Kidney (tissue), 14 donors: Measurements from ENCODE around the gene LDLRAD4. TPM values are rescaled to one million over a fixed set of nuclear protein-coding genes. Genes with fewer than 3 reads are reported as not detected.

Experiments used
- DNase-seq, 5 donors: peaks; one replicate each; pipeline ENCODE4 v3.0.0-alpha.2; 2013 to 2020
- FAIRE-seq: peaks from 2 replicates; lab custom pipeline; 2012; peaks lifted over from hg19 to GRCh38; lab: Jason Lieb, UNC
- H3K27ac ChIP-seq, 2 donors: one replicate each; pipeline ENCODE4 v1.7.0; 2013; ENCODE audit warnings: low read depth in 2 of 2, low read length in 2 of 2, inconsistent platforms in 1 of 2
- H3K27me3 ChIP-seq: one replicate; pipeline ENCODE4 v1.7.1; 2013; ENCODE audit warnings: low read length, inconsistent platforms; ENCODE audit not compliant: control insufficient read depth, insufficient read depth
- H3K36me3 ChIP-seq, 3 donors: one replicate each; pipeline versions ENCODE4 v1.7.0 to v1.7.1; 2013; ENCODE audit warnings: low read length in 3 of 3, control low read depth in 1 of 3, inconsistent platforms in 1 of 3; ENCODE audit not compliant: insufficient read depth in 3 of 3, control insufficient read depth in 2 of 3
- H3K4me1 ChIP-seq, 3 donors: one replicate each; pipeline versions ENCODE4 v1.7.0 to v1.7.1; 2013; ENCODE audit warnings: low read length in 3 of 3, inconsistent platforms in 1 of 3, low read depth in 1 of 3; ENCODE audit not compliant: control insufficient read depth in 2 of 3, insufficient read depth in 2 of 3
- H3K4me3 ChIP-seq, 3 donors: one replicate each; pipeline versions ENCODE4 v1.7.0 to v1.8.1; 2013; ENCODE audit warnings: low read length in 3 of 3, control low read depth in 1 of 3, inconsistent platforms in 1 of 3
- H3K9ac ChIP-seq, 3 donors: one replicate each; pipeline versions ENCODE4 v1.7.0 to v1.7.1; 2013; ENCODE audit warnings: low read length in 3 of 3, control low read depth in 1 of 3, inconsistent platforms in 1 of 3
- H3K9me3 ChIP-seq, 3 donors: one replicate each; pipeline versions ENCODE4 v1.7.0 to v1.7.1; 2013; ENCODE audit warnings: low read length in 3 of 3, control low read depth in 1 of 3, inconsistent platforms in 1 of 3; ENCODE audit not compliant: control insufficient read depth in 2 of 3, insufficient read depth in 1 of 3
- intact Hi-C: fragments of 100-400 bp; cut with DNase I; formaldehyde crosslinking; loops from one replicate; pipeline ENCODE4 v1.11.1; 2022
- polyA plus RNA-seq: library from polyadenylated mRNA; stranded (reverse); fragments of 350-450 nt; fragmentation: Illumina TruSeq; extraction: RNeasy Lipid Tissue Mini Kit (QIAGEN cat#74804); gene quantifications from one replicate; pipeline ENCODE4 v1.2.3, GENCODE V29; 2014; ENCODE audit warnings: low read depth, low replicate concordance; ENCODE audit not compliant: insufficient read depth
- total RNA-seq: library from RNA; stranded (reverse); fragmentation: NEBNext Ultra II Directional; extraction: Animal tissue kit (Norgen Biotek cat#: 25700); gene quantifications from one replicate; pipeline ENCODE4 v1.2.1, GENCODE V29; 2021
- TF ChIP-seq, protein P1 (sequence below): IDR thresholded peaks from 3 replicates; pipeline ENCODE4 v1.5.1; 2012; ENCODE audit warnings: mild to moderate bottlenecking, moderate library complexity, borderline replicate concordance; ENCODE audit not compliant: insufficient read depth; ENCODE audit errors: extremely low read depth
- donor health status: control.
- donor health status: control.
- donor health status: control.
- donor health status: control.
- donor health status: control.
- donor health status: DM: yes; HTN: yes; CAD: no.
- donor health status: Normal renal cell carcinoma (clear cell type).

Gene LDLRAD4
- total and polyA plus RNA-seq, 2 donors from 2014 or later, result 2.3 to 42.3 TPM

DNA sequence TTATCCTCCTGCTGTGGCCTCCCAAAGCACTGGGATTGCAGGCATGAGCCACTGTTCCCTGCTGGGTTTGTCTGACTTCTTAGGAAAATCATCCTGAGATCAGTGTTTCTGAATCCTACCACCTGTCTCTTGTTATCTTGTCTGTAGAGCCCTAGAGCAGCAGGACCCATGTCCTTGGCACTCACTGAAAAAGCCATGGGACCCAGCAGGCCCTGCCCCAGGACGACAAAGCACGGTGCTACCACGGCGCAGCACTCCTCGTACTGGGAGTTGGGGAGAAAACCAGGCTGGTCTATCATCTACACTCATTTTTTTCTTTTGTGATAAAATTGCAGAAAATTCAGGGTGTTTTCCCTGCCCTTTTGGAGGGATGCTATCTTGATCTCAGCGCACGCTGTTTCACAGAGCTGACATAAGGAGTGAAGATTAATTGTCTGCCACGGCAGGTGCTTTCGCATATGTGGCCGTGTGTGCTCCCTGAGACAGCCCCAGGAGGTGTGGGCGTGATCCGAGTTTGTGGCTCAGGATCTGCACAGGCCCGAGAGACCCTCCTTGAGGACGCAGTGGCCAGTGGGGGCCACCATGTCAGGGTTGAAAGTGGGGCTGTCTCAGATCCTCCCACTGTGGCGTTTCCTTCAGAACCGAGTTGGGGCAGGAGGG lies 179.1 kb downstream of the LDLRAD4 start:
- DNase-seq (peak in 1 of 5 donors; percentile 21), FAIRE-seq (no peak)
- no peaks in the 10 kb centered on the region for H3K27me3 ChIP-seq
- intact Hi-C loops, result no loop called here
- no peak overlapping the region for H3K27ac ChIP-seq
- H3K9me3 ChIP-seq, result no peaks in the 10 kb centered on the region
- no peaks in the 10 kb centered on the region for H3K4me1 ChIP-seq
- H3K9ac ChIP-seq, result no peak overlapping the region
- H3K4me3 ChIP-seq, result no peak overlapping the region
- H3K36me3 ChIP-seq, result no peaks in the 10 kb centered on the region
- TF ChIP-seq, protein P1, sequence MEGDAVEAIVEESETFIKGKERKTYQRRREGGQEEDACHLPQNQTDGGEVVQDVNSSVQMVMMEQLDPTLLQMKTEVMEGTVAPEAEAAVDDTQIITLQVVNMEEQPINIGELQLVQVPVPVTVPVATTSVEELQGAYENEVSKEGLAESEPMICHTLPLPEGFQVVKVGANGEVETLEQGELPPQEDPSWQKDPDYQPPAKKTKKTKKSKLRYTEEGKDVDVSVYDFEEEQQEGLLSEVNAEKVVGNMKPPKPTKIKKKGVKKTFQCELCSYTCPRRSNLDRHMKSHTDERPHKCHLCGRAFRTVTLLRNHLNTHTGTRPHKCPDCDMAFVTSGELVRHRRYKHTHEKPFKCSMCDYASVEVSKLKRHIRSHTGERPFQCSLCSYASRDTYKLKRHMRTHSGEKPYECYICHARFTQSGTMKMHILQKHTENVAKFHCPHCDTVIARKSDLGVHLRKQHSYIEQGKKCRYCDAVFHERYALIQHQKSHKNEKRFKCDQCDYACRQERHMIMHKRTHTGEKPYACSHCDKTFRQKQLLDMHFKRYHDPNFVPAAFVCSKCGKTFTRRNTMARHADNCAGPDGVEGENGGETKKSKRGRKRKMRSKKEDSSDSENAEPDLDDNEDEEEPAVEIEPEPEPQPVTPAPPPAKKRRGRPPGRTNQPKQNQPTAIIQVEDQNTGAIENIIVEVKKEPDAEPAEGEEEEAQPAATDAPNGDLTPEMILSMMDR, result no peak

DNA sequence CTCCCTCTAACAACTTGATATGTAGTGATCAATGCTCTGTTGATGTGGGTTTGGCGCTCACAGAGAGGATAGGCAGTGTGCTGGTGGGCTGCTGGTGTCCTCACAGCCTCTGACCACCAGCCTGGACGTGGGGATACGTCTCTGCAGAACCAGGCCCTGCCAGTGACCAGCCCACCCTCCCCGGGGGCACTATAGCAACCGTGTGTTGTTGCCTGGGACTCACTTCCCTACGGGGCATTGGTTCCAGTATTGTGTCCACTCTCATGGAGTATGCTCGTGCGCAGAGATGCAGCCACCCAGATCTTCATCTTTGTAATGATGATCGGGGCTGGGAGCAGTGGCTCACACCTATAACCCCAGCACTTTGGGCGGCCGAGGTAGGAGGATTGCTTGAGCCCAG lies 180.1 kb downstream of the LDLRAD4 start:
- DNase-seq (peak in 1 of 5 donors; percentile 21), FAIRE-seq (no peak)
- Histone ChIP-seq H3K4me3 (no peak overlapping the region), H3K27ac (no peak overlapping the region), H3K36me3 (no peaks in the 10 kb centered on the region), H3K27me3 (no peaks in the 10 kb centered on the region), H3K9me3 (no peaks in the 10 kb centered on the region), H3K4me1 (no peaks in the 10 kb centered on the region), H3K9ac (no peak overlapping the region)
- TF ChIP-seq, protein P1, result no peak
- intact Hi-C loops, result no loop called here

DNA sequence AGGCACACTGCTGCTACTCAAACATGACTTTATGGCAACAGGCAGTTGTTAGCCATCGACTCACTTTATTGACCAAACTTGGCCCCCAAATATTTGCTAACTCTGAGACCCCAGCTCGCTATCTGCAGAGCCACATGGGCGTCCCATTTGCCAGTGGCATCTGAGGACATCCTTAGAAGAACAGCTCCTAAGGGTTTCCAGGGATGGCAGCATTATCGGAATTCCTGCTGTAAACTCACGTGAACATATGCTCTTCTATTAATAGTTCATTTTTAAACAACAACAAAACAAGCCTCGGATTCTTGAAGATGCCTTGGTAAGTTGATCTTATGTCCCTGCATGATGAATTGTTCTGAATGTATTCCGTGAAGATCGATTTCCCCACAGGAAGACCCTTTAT lies 181.0 kb downstream of the LDLRAD4 start:
- Histone ChIP-seq H3K4me1 (no peaks in the 10 kb centered on the region), H3K9me3 (no peaks in the 10 kb centered on the region), H3K27ac (no peak overlapping the region), H3K36me3 (no peaks in the 10 kb centered on the region), H3K4me3 (no peak overlapping the region), H3K9ac (no peak overlapping the region), H3K27me3 (no peaks in the 10 kb centered on the region)
- TF ChIP-seq, protein P1, result no peak
- intact Hi-C loops, result no loop called here
- DNase-seq (no peak), FAIRE-seq (no peak)
